PC-9 (cell line): ENCODE results near the gene IL13RA2.

Experiments
- CTCF ChIP-seq: fragments of 200-600 bp; sonication (generic); conservative IDR thresholded peaks from 2 replicates; pipeline ENCODE4 v1.6.1; 2017; ENCODE audit warnings: mixed run types, antibody characterized with exemption, mild to moderate bottlenecking, moderate library complexity
- EZH2 ChIP-seq: fragments of 200-600 bp; sonication (generic); IDR thresholded peaks from 2 replicates; pipeline ENCODE4 v1.8.0; 2017; ENCODE audit warnings: antibody characterized with exemption, low read depth

DNA sequence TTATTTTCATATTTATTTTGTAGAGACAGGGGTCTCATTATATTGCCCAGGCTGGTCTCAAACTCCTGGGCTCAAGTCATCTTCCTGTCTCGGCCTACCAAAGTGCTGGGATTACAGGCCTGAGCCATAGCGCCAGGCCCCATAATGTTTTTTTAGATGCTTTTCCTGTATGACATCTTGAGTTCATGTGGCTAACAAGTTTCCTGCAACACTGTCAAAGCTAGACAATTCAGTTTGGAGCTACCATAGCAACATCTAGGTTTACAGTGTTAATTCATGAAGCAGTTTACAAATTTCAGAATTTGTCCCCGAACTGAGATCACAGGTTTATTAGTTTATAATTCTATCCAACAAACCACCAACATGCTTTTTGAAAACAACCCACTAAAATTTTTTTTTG, 6.4 kb upstream of the IL13RA2 start:
- TF ChIP-seq CTCF (no peak), EZH2 (no peak)
